ENCODE measurements around the gene FETUB. TPM values are rescaled to one million over a fixed set of nuclear protein-coding genes. Genes with fewer than 3 reads are reported as not detected.

The FETUB gene
- 100 to 1,000 TPM in 1 of 6 experiments, 10 to 100 TPM in 3, 1 to 10 TPM in 2; 4.4 to 195 (median 47.9) TPM for total RNA-seq
- long read RNA-seq, transcript FETUB-201 (7 exons, 1,627 nt) = major isoform, 12 of 121 reads
- long read RNA-seq, partial matches to known transcripts = 107 of 121 reads
- long read RNA-seq, other reads (novel, unspliced or antisense) = 1 of 121 reads

GRCh38 chr3:186639778-186640472, at the start of gene FETUB:
FETUB (plus strand) TSS chr3:186640399; CDS start chr3:186640461, 62 bp downstream.
- DNase-seq = no peak
- H3K4me1 ChIP-seq = peaks cover 0 to 53% (median 12%) of the 10 kb centered on the region in 4 donors
- peak; percentile 33 to 69 (median 48) for ATAC-seq
- peak within 1 kb of the TSS; percentile 20 to 70 (median 48) for H3K4me3 ChIP-seq
- no peak for TF ChIP-seq POLR2A (IDR thresholded peaks at IDR 0.05)
- H3K36me3 ChIP-seq = peaks cover 0 to 1% (median 0%) of the 10 kb centered on the region in 4 donors
- no peaks in the 10 kb centered on the region for H3K9me3 ChIP-seq
- H3K27me3 ChIP-seq = no peaks in the 10 kb centered on the region
- peak within 1 kb of the TSS; percentile 73 to 87 (median 77) for H3K27ac ChIP-seq
- no CpG with 5 or more reads among the region's 1 CpG for WGBS (ENCODE audit: insufficient coverage, low coverage, low lambda C conversion rate, missing lambda C conversion rate)
- intact Hi-C loops (cut with DNase I) = loop anchor here in 1 of 2 donors (10.0 kb wide), 1 partner anchor 95 kb away; no protein-coding TSS in a partner anchor

- DNase-seq (no peak), ATAC-seq (no peak)
- H3K4me3 ChIP-seq = no peak overlapping the region
- 66% methylated on average over 7 of the region's 7 CpGs for WGBS (ENCODE audit: insufficient coverage, low coverage, low lambda C conversion rate, missing lambda C conversion rate)
- H3K36me3 ChIP-seq = peaks cover 0 to 5% (median 0%) of the 10 kb centered on the region in 4 donors
- TF ChIP-seq, protein P1, sequence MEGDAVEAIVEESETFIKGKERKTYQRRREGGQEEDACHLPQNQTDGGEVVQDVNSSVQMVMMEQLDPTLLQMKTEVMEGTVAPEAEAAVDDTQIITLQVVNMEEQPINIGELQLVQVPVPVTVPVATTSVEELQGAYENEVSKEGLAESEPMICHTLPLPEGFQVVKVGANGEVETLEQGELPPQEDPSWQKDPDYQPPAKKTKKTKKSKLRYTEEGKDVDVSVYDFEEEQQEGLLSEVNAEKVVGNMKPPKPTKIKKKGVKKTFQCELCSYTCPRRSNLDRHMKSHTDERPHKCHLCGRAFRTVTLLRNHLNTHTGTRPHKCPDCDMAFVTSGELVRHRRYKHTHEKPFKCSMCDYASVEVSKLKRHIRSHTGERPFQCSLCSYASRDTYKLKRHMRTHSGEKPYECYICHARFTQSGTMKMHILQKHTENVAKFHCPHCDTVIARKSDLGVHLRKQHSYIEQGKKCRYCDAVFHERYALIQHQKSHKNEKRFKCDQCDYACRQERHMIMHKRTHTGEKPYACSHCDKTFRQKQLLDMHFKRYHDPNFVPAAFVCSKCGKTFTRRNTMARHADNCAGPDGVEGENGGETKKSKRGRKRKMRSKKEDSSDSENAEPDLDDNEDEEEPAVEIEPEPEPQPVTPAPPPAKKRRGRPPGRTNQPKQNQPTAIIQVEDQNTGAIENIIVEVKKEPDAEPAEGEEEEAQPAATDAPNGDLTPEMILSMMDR (IDR thresholded peaks at IDR 0.05) = no peak
- TF ChIP-seq POLR2A (IDR thresholded peaks at IDR 0.05) = no peak
- peak overlapping the region; percentile 1 to 72 (median 31) for H3K27ac ChIP-seq
- no peaks in the 10 kb centered on the region for H3K27me3 ChIP-seq
- peaks cover 0 to 45% (median 15%) of the 10 kb centered on the region in 4 donors for H3K4me1 ChIP-seq
- intact Hi-C loops (cut with DNase I) = no loop called here
- no peaks in the 10 kb centered on the region for H3K9me3 ChIP-seq
Observed at GRCh38 chr3:186590580-186591295, 49.5 kb upstream of the FETUB start.

GRCh38 chr3:186592682-186593081, 47.5 kb upstream of the FETUB start:
- no peak overlapping the region for H3K4me3 ChIP-seq
- H3K36me3 ChIP-seq = no peaks in the 10 kb centered on the region
- no peaks in the 10 kb centered on the region for H3K9me3 ChIP-seq
- ATAC-seq (no peak), DNase-seq (no peak)
- no peak overlapping the region for H3K27ac ChIP-seq
- TF ChIP-seq POLR2A (IDR thresholded peaks at IDR 0.05) = no peak
- 90% methylated on average over 2 of the region's 4 CpGs for WGBS (ENCODE audit: insufficient coverage, low coverage, low lambda C conversion rate, missing lambda C conversion rate)
- peaks cover 0 to 56% (median 21%) of the 10 kb centered on the region in 4 donors for H3K4me1 ChIP-seq
- intact Hi-C loops (cut with DNase I) = no loop called here
- no peaks in the 10 kb centered on the region for H3K27me3 ChIP-seq

GRCh38 chr3:186593862-186594261, 46.3 kb upstream of the FETUB start:
- peaks cover 3 to 67% (median 27%) of the 10 kb centered on the region in 4 donors for H3K4me1 ChIP-seq
- WGBS (ENCODE audit: insufficient coverage, low coverage, low lambda C conversion rate, missing lambda C conversion rate) = 21% methylated on average over 3 of the region's 3 CpGs
- peak; percentile 20 to 60 (median 54) for ATAC-seq
- no peak overlapping the region for H3K4me3 ChIP-seq
- H3K9me3 ChIP-seq = no peaks in the 10 kb centered on the region
- H3K36me3 ChIP-seq = no peaks in the 10 kb centered on the region
- H3K27me3 ChIP-seq = no peaks in the 10 kb centered on the region
- DNase-seq = no peak
- H3K27ac ChIP-seq = peak overlapping the region; percentile 62 to 82 (median 79)
- TF ChIP-seq, protein P1 (IDR thresholded peaks at IDR 0.05) = no peak
- TF ChIP-seq POLR2A (IDR thresholded peaks at IDR 0.05) = no peak
- intact Hi-C loops (cut with DNase I) = no loop called here

DNA sequence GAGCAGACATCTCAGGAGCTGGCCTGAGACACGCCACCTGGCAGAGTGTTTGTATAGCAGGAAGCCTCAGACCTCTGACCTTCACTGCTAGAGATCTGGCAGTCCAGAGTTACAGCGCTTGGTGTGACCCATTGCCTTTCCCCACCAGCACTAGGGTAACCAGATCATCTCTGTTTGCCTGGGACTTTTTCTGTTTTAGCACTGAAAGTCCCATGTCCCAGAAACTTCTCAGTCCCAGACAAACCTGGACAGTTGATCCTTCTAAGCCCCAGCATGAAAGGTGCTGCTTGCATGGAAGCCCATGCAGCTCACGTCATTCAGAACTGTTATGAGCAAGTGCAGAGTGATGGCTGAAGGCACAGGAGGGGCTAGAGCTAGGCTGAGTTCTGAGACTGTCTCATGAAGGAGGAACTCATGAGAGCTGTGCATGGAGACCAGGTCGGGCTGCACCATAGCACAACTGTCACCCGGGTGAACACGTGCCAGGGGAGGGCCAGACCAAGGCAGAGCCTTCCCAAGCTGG, 45.5 kb upstream of the FETUB start:
- H3K4me1 ChIP-seq = peaks cover 3 to 66% (median 29%) of the 10 kb centered on the region in 4 donors
- peak; percentile 52 to 80 (median 76) for DNase-seq
- peak overlapping the region; percentile 62 to 82 (median 79) for H3K27ac ChIP-seq

More for the DNA sequence above, 45.5 kb upstream of the FETUB start:
- no peaks in the 10 kb centered on the region for H3K36me3 ChIP-seq
- intact Hi-C loops (cut with DNase I) = no loop called here
- peak; percentile 44 to 76 (median 74) for ATAC-seq
- no peaks in the 10 kb centered on the region for H3K27me3 ChIP-seq
- H3K4me3 ChIP-seq = no peak overlapping the region
- no peak for TF ChIP-seq POLR2A (IDR thresholded peaks at IDR 0.05)
- TF ChIP-seq, protein P1 (IDR thresholded peaks at IDR 0.05) = no peak
- WGBS (ENCODE audit: insufficient coverage, low coverage, low lambda C conversion rate, missing lambda C conversion rate) = 31% methylated on average over 3 of the region's 6 CpGs
- no peaks in the 10 kb centered on the region for H3K9me3 ChIP-seq
